H9 (cell line): ENCODE results near the gene SSBP1. TPM values are rescaled to one million over a fixed set of nuclear protein-coding genes. Genes with fewer than 3 reads are reported as not detected.

Experiments
- DNase-seq: peaks from one replicate; pipeline ENCODE4 v3.0.0-alpha.2; 2017
- H2AFZ ChIP-seq: one replicate; pipeline ENCODE4 v1.6.1; 2013; ENCODE audit warnings: mild to moderate bottlenecking, low read length, control low read depth, moderate library complexity
- H2AK5ac ChIP-seq: 2 replicates; pipeline ENCODE4 v1.6.1; 2013; ENCODE audit warnings: low read length, control low read depth, mixed read lengths; ENCODE audit not compliant: insufficient read length
- H2BK120ac ChIP-seq: one replicate; pipeline ENCODE4 v1.6.1; 2013; ENCODE audit warnings: low read depth, mild to moderate bottlenecking, low read length, control low read depth, inconsistent platforms; ENCODE audit not compliant: poor library complexity, severe bottlenecking
- H2BK12ac ChIP-seq: 2 replicates; pipeline ENCODE4 v1.6.1; 2013; ENCODE audit warnings: low read length, control low read depth, mixed read lengths, low read depth; ENCODE audit not compliant: insufficient read length
- H2BK15ac ChIP-seq: 2 replicates; pipeline ENCODE4 v1.6.1; 2013; ENCODE audit warnings: low read depth, low read length, control low read depth
- H2BK20ac ChIP-seq: one replicate; pipeline ENCODE4 v1.6.1; 2013; ENCODE audit warnings: low read depth, mild to moderate bottlenecking, low read length, control low read depth, inconsistent platforms; ENCODE audit not compliant: poor library complexity, severe bottlenecking
- H2BK5ac ChIP-seq: 2 replicates; pipeline ENCODE4 v1.6.1; 2013; ENCODE audit warnings: low read length, control low read depth, mixed read lengths; ENCODE audit not compliant: insufficient read length
- H3K14ac ChIP-seq: 2 replicates; pipeline ENCODE4 v1.6.1; 2013; ENCODE audit warnings: low read length, control low read depth; ENCODE audit not compliant: insufficient read depth
- H3K18ac ChIP-seq: 2 replicates; pipeline ENCODE4 v1.6.1; 2013; ENCODE audit warnings: low read depth, mild to moderate bottlenecking, mixed read lengths, low read length, control low read depth; ENCODE audit not compliant: insufficient read length
- H3K23ac ChIP-seq: 2 replicates; pipeline ENCODE4 v1.6.1; 2013; ENCODE audit warnings: low read length, control low read depth, mixed read lengths, low read depth; ENCODE audit not compliant: insufficient read length
- H3K23me2 ChIP-seq: 2 replicates; pipeline ENCODE4 v1.6.1; 2013; ENCODE audit warnings: low read depth, mild to moderate bottlenecking, mixed read lengths, low read length, control low read depth; ENCODE audit not compliant: insufficient read length, poor library complexity, severe bottlenecking
- H3K27ac ChIP-seq: 2 replicates; pipeline ENCODE4 v1.5.1; 2013; ENCODE audit warnings: low read length, control low read depth, mixed read lengths, low read depth; ENCODE audit not compliant: insufficient read length
- H3K27me3 ChIP-seq: 2 replicates; pipeline ENCODE4 v1.6.1; 2013; ENCODE audit warnings: low read length, control low read depth, inconsistent platforms; ENCODE audit not compliant: insufficient read depth
- H3K4ac ChIP-seq: 2 replicates; pipeline ENCODE4 v1.6.1; 2013; ENCODE audit warnings: low read depth, mild to moderate bottlenecking, control low read depth, inconsistent platforms, low read length, moderate library complexity
- H3K4me1 ChIP-seq: 2 replicates; pipeline ENCODE4 v1.6.1; 2013; ENCODE audit warnings: low read length, control low read depth, inconsistent platforms; ENCODE audit not compliant: insufficient read depth
- H3K4me2 ChIP-seq: 2 replicates; pipeline ENCODE4 v1.6.1; 2013; ENCODE audit warnings: low read length, control low read depth, mixed read lengths; ENCODE audit not compliant: insufficient read length, insufficient read depth
- H3K56ac ChIP-seq: 2 replicates; pipeline ENCODE4 v1.6.1; 2013; ENCODE audit warnings: low read depth, mild to moderate bottlenecking, mixed read lengths, low read length, control low read depth; ENCODE audit not compliant: insufficient read length
- H3K79me1 ChIP-seq: 2 replicates; pipeline ENCODE4 v1.6.1; 2013; ENCODE audit warnings: low read depth, mild to moderate bottlenecking, moderate library complexity, low read length, control low read depth, inconsistent platforms; ENCODE audit not compliant: insufficient read depth, poor library complexity, severe bottlenecking
- H3K79me2 ChIP-seq: 2 replicates; pipeline ENCODE4 v1.6.1; 2013; ENCODE audit warnings: low read length, control low read depth, inconsistent platforms; ENCODE audit not compliant: insufficient read depth
- H3K9ac ChIP-seq: 2 replicates; pipeline ENCODE4 v1.6.1; 2013; ENCODE audit warnings: low read length, control low read depth, mixed read lengths; ENCODE audit not compliant: insufficient read length; ENCODE audit errors: extremely low read depth
- H3K9me3 ChIP-seq: one replicate; pipeline ENCODE4 v1.6.1; 2013; ENCODE audit warnings: low read depth, low read length, inconsistent platforms; ENCODE audit not compliant: control insufficient read depth
- H3T11ph ChIP-seq: one replicate; pipeline ENCODE4 v1.6.1; 2013; ENCODE audit warnings: mild to moderate bottlenecking, low read length, control low read depth, inconsistent platforms
- H4K20me1 ChIP-seq: one replicate; pipeline ENCODE4 v1.6.1; 2013; ENCODE audit not compliant: control insufficient read depth, insufficient read length, insufficient read depth
- H4K5ac ChIP-seq: 2 replicates; pipeline ENCODE4 v1.6.1; 2013; ENCODE audit warnings: low read depth, mild to moderate bottlenecking, mixed read lengths, low read length, control low read depth; ENCODE audit not compliant: insufficient read length
- H4K8ac ChIP-seq: replicated peaks from 2 replicates; pipeline ENCODE4 v1.6.1; 2013; ENCODE audit warnings: low read length, control low read depth, mixed read lengths, low read depth; ENCODE audit not compliant: insufficient read length
- H4K91ac ChIP-seq: 2 replicates; pipeline ENCODE4 v1.6.1; 2013; ENCODE audit warnings: low read depth, mild to moderate bottlenecking, moderate library complexity, mixed read lengths, low read length, control low read depth; ENCODE audit not compliant: insufficient read length
- H3K27ac Mint-ChIP-seq, 3 experiments: 2 replicates in 2 of 3; 3 replicates in 1 of 3; pipeline ENCODE4 v1.8.0; 2020 to 2021; ENCODE audit warnings: mixed read lengths in 3 of 3, mild to moderate bottlenecking in 1 of 3, moderate library complexity in 1 of 3
- H3K27me3 Mint-ChIP-seq: 2 replicates; pipeline ENCODE4 v1.8.0; 2021; ENCODE audit warnings: low read depth, mild to moderate bottlenecking, moderate library complexity, mixed read lengths
- H3K36me3 Mint-ChIP-seq, 3 experiments: 2 replicates in 2 of 3; 3 replicates in 1 of 3; pipeline ENCODE4 v1.8.0; 2020 to 2021; ENCODE audit warnings: low read depth in 3 of 3, mixed read lengths in 3 of 3; ENCODE audit not compliant: insufficient read depth in 1 of 3
- H3K4me1 Mint-ChIP-seq, 2 experiments: 2 replicates each; pipeline ENCODE4 v1.8.0; 2020; ENCODE audit warnings: mixed read lengths in 2 of 2
- H3K4me3 Mint-ChIP-seq, 2 experiments: 2 replicates in 1 of 2; 3 replicates in 1 of 2; pipeline ENCODE4 v1.8.0; 2020 to 2021; ENCODE audit warnings: mild to moderate bottlenecking in 2 of 2, mixed read lengths in 2 of 2, moderate library complexity in 1 of 2
- H3K9me3 Mint-ChIP-seq, 2 experiments: 2 replicates in 1 of 2; 3 replicates in 1 of 2; pipeline ENCODE4 v1.8.0; 2020; ENCODE audit warnings: mild to moderate bottlenecking in 2 of 2, mixed read lengths in 2 of 2, moderate library complexity in 1 of 2
- CTCF ChIP-seq: fragments of 200-600 bp; sonication (generic); conservative IDR thresholded peaks from 3 replicates; pipeline ENCODE4 v1.8.0; 2021; ENCODE audit warnings: antibody characterized with exemption, mild to moderate bottlenecking
- WGBS: extraction: QIAGEN DNeasy Blood & Tissue Kit; methylation state at CpG from one replicate; pipeline ENCODE4 v1.1.7; 2013; ENCODE audit warnings: missing lambda C conversion rate, low lambda C conversion rate, mixed read lengths; ENCODE audit not compliant: insufficient read length; ENCODE audit errors: extremely low coverage; 5-methylcytosine and 5-hydroxymethylcytosine counted together
- total RNA-seq: library from RNA; stranded (reverse); gene quantifications from 2 replicates; pipeline ENCODE4 v1.2.1, GENCODE V29; 2021

Gene SSBP1
- total RNA-seq, 1 experiment from 2014 or later: 266 TPM

DNA sequence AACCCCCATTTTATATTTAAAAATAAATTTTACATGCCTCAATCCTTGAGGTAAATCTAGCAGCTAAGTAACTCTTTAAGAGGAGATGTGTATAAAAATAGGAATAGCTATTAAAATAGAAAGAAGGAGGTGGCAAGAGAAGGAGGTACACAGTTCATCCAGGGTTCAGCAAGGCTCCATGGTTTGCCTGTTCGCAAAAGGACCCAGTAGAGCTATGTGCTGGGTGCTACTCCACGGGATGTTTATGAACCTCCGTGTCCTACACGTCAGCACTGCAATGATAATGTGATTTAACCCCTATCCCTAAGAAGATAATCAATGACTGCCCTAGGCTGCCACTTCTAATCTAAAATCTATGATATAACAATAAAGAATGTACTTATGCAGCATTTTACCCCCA, 35.3 kb upstream of the SSBP1 start:
- H4K91ac ChIP-seq: no peak overlapping the region
- H2BK15ac ChIP-seq: no peak overlapping the region
- WGBS: no CpG with 5 or more reads among the region's 4 CpGs
- no peaks in the 10 kb centered on the region for H3K36me3 Mint-ChIP-seq
- H2BK12ac ChIP-seq: no peak overlapping the region
- peaks cover 23% of the 10 kb centered on the region for H3K27me3 Mint-ChIP-seq
- peaks cover 5% of the 10 kb centered on the region for H3K23me2 ChIP-seq
- no peak overlapping the region for H2AFZ ChIP-seq
- no peak overlapping the region for H3K4me2 ChIP-seq
- no peaks in the 10 kb centered on the region for H3K9me3 ChIP-seq
- no peaks in the 10 kb centered on the region for H3K9me3 Mint-ChIP-seq
- no peak overlapping the region for H3K27ac ChIP-seq
- H3K4me3 Mint-ChIP-seq: peak overlapping the region; percentile 46 to 67; a peak in 3 of 5 replicates
- H4K5ac ChIP-seq: no peak overlapping the region
- no peak overlapping the region for H3K18ac ChIP-seq
- no peaks in the 10 kb centered on the region for H3K79me2 ChIP-seq
- H4K20me1 ChIP-seq: no peaks in the 10 kb centered on the region
- no peak overlapping the region for H3K9ac ChIP-seq
- peaks cover 52 to 53% of the 10 kb centered on the region in 2 experiments for H3K4me1 Mint-ChIP-seq
- peaks cover 2% of the 10 kb centered on the region; the same call in 1 of the 2 replicates for H3K27me3 ChIP-seq
- H3K79me1 ChIP-seq: no peaks in the 10 kb centered on the region
- H3K23ac ChIP-seq: no peak overlapping the region
- H2BK5ac ChIP-seq: no peak overlapping the region
- no peak overlapping the region for H2BK120ac ChIP-seq
- H4K8ac ChIP-seq: no peak overlapping the region
- no peak overlapping the region for H2BK20ac ChIP-seq
- no peak overlapping the region for H2AK5ac ChIP-seq
- no peak overlapping the region for H3T11ph ChIP-seq
- TF ChIP-seq CTCF: no peak
- no peak for DNase-seq
- peaks cover 2% of the 10 kb centered on the region; the same call in 1 of the 2 replicates for H3K4me1 ChIP-seq
- H3K4ac ChIP-seq: no peak overlapping the region
- no peak overlapping the region for H3K14ac ChIP-seq
- H3K27ac Mint-ChIP-seq: no peak overlapping the region
- no peak overlapping the region for H3K56ac ChIP-seq
